ENCODE results near the gene DARS1. TPM values are rescaled to one million over a fixed set of nuclear protein-coding genes. Genes with fewer than 3 reads are reported as not detected.
A peak's percentile ranks its signal among the peaks of the same experiment; 100 is the strongest.

Gene DARS1
- total RNA-seq, 1 experiment from 2014 or later: 85.3 TPM

- BruUV-seq (replicated peaks): TSS peak; percentile 79
- H3K36me3 ChIP-seq (ENCODE audit: control insufficient read depth, insufficient read depth, low read length): peaks cover 18% of the 10 kb centered on the region
- in situ Hi-C loops (cut with HindIII; ENCODE audit: low pct_unique_long_range_greater_than_20kb, low sequenced_read_pairs) (no loop called here), intact Hi-C loops (cut with micrococcal nuclease; ENCODE audit: unreplicated experiment) (loop anchor here (10.0 kb wide), 1 partner anchor 129 kb away; the partner anchor contains the start of gene CXCR4)
- peaks cover 15% of the 10 kb centered on the region; the same call in 1 of the 2 replicates for H3K4me1 ChIP-seq (ENCODE audit: control insufficient read depth, insufficient read depth, low read length)
- ChIA-PET CTCF (no interaction called here), POLR2A (interaction anchor here (0.7 kb wide), 1 partner anchor 110 kb away, joined by 3 read pairs; the partner anchor contains the start of gene MCM6)
- ATAC-seq (peak; percentile 60), DNase-seq (ENCODE audit: low read depth, low spot score) (no peak)
- no peaks in the 10 kb centered on the region for H3K9me3 ChIP-seq (ENCODE audit: control insufficient read depth, insufficient read depth, low read depth, low read length)
- peak overlapping the region; percentile 91 to 94 for H3K4me3 ChIP-seq (ENCODE audit: low read depth in 2 of 2, low read length in 2 of 2)
- H3K27me3 ChIP-seq (ENCODE audit: control insufficient read depth, insufficient read depth, low read length): no peaks in the 10 kb centered on the region
- TF ChIP-seq TCF7L2 (IDR thresholded peaks at IDR 0.05; ENCODE audit: low read depth, low read length) (no peak), POLR2AphosphoS5 (IDR thresholded peaks at IDR 0.05; ENCODE audit: low read depth, low read length) (no peak), SIN3A (IDR thresholded peaks at IDR 0.05; ENCODE audit: borderline replicate concordance, insufficient read depth, low read depth, low read length) (no peak; the same call in 1 of the 2 replicates)
- TF ChIP-seq, protein P1, sequence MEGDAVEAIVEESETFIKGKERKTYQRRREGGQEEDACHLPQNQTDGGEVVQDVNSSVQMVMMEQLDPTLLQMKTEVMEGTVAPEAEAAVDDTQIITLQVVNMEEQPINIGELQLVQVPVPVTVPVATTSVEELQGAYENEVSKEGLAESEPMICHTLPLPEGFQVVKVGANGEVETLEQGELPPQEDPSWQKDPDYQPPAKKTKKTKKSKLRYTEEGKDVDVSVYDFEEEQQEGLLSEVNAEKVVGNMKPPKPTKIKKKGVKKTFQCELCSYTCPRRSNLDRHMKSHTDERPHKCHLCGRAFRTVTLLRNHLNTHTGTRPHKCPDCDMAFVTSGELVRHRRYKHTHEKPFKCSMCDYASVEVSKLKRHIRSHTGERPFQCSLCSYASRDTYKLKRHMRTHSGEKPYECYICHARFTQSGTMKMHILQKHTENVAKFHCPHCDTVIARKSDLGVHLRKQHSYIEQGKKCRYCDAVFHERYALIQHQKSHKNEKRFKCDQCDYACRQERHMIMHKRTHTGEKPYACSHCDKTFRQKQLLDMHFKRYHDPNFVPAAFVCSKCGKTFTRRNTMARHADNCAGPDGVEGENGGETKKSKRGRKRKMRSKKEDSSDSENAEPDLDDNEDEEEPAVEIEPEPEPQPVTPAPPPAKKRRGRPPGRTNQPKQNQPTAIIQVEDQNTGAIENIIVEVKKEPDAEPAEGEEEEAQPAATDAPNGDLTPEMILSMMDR (IDR thresholded peaks at IDR 0.05): no peak
- TF ChIP-seq, protein P2, sequence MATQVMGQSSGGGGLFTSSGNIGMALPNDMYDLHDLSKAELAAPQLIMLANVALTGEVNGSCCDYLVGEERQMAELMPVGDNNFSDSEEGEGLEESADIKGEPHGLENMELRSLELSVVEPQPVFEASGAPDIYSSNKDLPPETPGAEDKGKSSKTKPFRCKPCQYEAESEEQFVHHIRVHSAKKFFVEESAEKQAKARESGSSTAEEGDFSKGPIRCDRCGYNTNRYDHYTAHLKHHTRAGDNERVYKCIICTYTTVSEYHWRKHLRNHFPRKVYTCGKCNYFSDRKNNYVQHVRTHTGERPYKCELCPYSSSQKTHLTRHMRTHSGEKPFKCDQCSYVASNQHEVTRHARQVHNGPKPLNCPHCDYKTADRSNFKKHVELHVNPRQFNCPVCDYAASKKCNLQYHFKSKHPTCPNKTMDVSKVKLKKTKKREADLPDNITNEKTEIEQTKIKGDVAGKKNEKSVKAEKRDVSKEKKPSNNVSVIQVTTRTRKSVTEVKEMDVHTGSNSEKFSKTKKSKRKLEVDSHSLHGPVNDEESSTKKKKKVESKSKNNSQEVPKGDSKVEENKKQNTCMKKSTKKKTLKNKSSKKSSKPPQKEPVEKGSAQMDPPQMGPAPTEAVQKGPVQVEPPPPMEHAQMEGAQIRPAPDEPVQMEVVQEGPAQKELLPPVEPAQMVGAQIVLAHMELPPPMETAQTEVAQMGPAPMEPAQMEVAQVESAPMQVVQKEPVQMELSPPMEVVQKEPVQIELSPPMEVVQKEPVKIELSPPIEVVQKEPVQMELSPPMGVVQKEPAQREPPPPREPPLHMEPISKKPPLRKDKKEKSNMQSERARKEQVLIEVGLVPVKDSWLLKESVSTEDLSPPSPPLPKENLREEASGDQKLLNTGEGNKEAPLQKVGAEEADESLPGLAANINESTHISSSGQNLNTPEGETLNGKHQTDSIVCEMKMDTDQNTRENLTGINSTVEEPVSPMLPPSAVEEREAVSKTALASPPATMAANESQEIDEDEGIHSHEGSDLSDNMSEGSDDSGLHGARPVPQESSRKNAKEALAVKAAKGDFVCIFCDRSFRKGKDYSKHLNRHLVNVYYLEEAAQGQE (IDR thresholded peaks at IDR 0.05; ENCODE audit: insufficient read depth in 1 of 2, low read depth in 2 of 2, low read length in 1 of 2): no peak
- H3K27ac ChIP-seq (ENCODE audit: low read length): peak overlapping the region; percentile 97
Observed at GRCh38 chr2:135985826-135986393, 484 bp upstream of the DARS1 start.

GRCh38 chr2:135984199-135985017, 1.0 kb downstream of the DARS1 start:
- BruUV-seq (replicated peaks): TSS peak; percentile 77
- Histone ChIP-seq H3K36me3 (ENCODE audit: control insufficient read depth, insufficient read depth, low read length) (peaks cover 23% of the 10 kb centered on the region), H3K4me3 (ENCODE audit: low read depth in 2 of 2, low read length in 2 of 2) (peak overlapping the region; percentile 91 to 94), H3K27ac (ENCODE audit: low read length) (peak overlapping the region; percentile 97), H3K9me3 (ENCODE audit: control insufficient read depth, insufficient read depth, low read depth, low read length) (no peaks in the 10 kb centered on the region), H3K4me1 (ENCODE audit: control insufficient read depth, insufficient read depth, low read length) (peaks cover 15% of the 10 kb centered on the region; the same call in 1 of the 2 replicates), H3K27me3 (ENCODE audit: control insufficient read depth, insufficient read depth, low read length) (no peaks in the 10 kb centered on the region)
- ChIA-PET POLR2A (interaction anchor here (0.6 kb wide), 1 partner anchor 50 kb away, joined by 3 read pairs; no protein-coding TSS in a partner anchor), CTCF (no interaction called here)
- ATAC-seq: peak; percentile 0; the same call in 1 of the 2 replicates
- intact Hi-C loops (cut with micrococcal nuclease; ENCODE audit: unreplicated experiment): loop anchor here (10.0 kb wide), 1 partner anchor 130 kb away; the partner anchor contains the start of gene CXCR4
- in situ Hi-C loops (cut with HindIII; ENCODE audit: low pct_unique_long_range_greater_than_20kb, low sequenced_read_pairs): no loop called here
- DNase-seq (ENCODE audit: low read depth, low spot score): peak; percentile 20
- no peak for TF ChIP-seq TCF7L2 (IDR thresholded peaks at IDR 0.05; ENCODE audit: low read depth, low read length)
- 0 out of 2 replicates have a peak, but pooled peaks have one; percentile 14 for TF ChIP-seq SIN3A (IDR thresholded peaks at IDR 0.05; ENCODE audit: borderline replicate concordance, insufficient read depth, low read depth, low read length)
